ENCODE measurements around the gene SGMS1. TPM values are rescaled to one million over a fixed set of nuclear protein-coding genes. Genes with fewer than 3 reads are reported as not detected.

SGMS1 gene
- total and polyA plus RNA-seq, 2 donors (not counting 3 experiments of a cell fraction or from before 2014, with no cell fraction given): 9.7 to 23.7 TPM

DNA sequence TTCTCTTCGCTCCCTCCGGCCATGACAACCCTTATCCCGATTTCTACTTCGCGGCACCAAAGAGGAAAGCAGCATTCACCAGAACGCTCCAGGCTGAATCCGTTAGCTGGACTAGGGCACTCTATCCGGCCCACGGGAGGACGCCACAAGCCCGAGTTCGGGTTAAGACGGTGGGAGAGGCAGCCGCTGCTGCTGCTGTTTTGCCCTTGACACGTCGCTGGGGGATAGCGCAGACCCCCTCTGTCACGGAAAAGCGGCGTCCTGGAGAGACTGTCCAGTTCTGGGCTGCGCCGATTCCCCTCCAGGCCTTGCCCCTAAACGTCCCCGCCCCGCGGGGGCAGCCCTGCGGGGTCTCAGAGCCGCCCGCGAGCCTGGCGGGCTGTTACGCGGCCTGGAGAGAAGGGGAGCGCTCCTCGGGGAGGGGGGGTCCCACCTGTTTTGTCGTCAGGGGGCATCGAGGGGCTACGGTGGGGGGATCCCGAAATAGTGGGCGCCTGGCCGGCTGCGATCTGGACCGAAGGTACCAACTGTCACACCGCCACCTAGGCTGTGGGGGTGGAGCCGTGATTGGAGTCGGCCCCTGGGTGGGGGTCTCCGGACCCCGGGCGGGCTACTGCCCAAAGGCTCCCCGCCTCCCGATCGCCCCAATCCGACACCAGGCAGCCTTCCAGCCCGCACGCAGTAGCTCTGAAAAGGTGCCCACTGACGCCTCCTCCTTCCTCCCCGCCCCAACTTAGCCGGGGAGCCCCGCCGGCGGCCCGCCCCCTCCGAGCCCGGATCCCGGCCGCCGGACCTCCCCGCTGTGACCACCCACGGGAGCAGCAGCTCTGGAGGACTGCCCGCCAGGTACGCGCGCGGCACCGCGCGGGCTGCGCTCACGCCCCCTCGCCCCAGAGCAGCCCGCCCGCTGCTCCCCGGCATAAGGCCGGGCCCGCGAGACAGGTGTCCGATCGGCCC, 772 bp downstream of the SGMS1 start:
- H3K4me3 ChIP-seq (replicated peaks in 1 of 3; ENCODE audit: insufficient read depth in 1 of 3, low read depth in 1 of 3, low read length in 3 of 3): peak overlapping the region; percentile 64 to 80 (median 71)
- peak overlapping the region; percentile 58 for H2AFZ ChIP-seq (ENCODE audit: low read depth, low read length)
- TF ChIP-seq POLR2A (IDR thresholded peaks at IDR 0.05; ENCODE audit: low read depth, low read length): no peak
- TF ChIP-seq FOS (IDR thresholded peaks at IDR 0.05; ENCODE audit: borderline replicate concordance, insufficient read depth, low read length): no peak
- TF ChIP-seq, protein P1, sequence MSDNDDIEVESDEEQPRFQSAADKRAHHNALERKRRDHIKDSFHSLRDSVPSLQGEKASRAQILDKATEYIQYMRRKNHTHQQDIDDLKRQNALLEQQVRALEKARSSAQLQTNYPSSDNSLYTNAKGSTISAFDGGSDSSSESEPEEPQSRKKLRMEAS (IDR thresholded peaks at IDR 0.05; ENCODE audit: insufficient read depth, insufficient read length): no peak
- TF ChIP-seq, protein P2, sequence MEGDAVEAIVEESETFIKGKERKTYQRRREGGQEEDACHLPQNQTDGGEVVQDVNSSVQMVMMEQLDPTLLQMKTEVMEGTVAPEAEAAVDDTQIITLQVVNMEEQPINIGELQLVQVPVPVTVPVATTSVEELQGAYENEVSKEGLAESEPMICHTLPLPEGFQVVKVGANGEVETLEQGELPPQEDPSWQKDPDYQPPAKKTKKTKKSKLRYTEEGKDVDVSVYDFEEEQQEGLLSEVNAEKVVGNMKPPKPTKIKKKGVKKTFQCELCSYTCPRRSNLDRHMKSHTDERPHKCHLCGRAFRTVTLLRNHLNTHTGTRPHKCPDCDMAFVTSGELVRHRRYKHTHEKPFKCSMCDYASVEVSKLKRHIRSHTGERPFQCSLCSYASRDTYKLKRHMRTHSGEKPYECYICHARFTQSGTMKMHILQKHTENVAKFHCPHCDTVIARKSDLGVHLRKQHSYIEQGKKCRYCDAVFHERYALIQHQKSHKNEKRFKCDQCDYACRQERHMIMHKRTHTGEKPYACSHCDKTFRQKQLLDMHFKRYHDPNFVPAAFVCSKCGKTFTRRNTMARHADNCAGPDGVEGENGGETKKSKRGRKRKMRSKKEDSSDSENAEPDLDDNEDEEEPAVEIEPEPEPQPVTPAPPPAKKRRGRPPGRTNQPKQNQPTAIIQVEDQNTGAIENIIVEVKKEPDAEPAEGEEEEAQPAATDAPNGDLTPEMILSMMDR (IDR thresholded peaks at IDR 0.05; ENCODE audit: extremely low read depth in 1 of 2, insufficient read depth in 1 of 2, low read depth in 1 of 2, low read length in 2 of 2): no peak
- TF ChIP-seq MYC (IDR thresholded peaks at IDR 0.05; ENCODE audit: low read depth, low read length): no peak
- no peak for TF ChIP-seq POLR2AphosphoS5 (IDR thresholded peaks at IDR 0.05; ENCODE audit: insufficient read depth, low read depth, low read length)
- no peak for TF ChIP-seq JUN (IDR thresholded peaks at IDR 0.05; ENCODE audit: borderline replicate concordance, insufficient read depth, insufficient read length, low read depth)
- no peak for TF ChIP-seq GATA2 (IDR thresholded peaks at IDR 0.05; ENCODE audit: insufficient read depth, insufficient read length, low read depth, low read length)
- TF ChIP-seq EZH2 (IDR thresholded peaks at IDR 0.05; ENCODE audit: borderline replicate concordance, low read depth, low read length, severe bottlenecking): no peak
- dilution Hi-C loops (cut with MboI; ENCODE audit: extremely low pct_ligation_motif_present, low sequenced_read_pairs) (no loop called here), intact Hi-C loops (cut with micrococcal nuclease) (loop anchor here (1.0 to 5.0 kb wide), 3 partner anchors 19 to 1954 kb away; no protein-coding TSS in a partner anchor)
- FAIRE-seq (peak; percentile 21), DNase-seq (ENCODE audit: low read depth, low spot score) (peak; percentile 65)
- H4K20me1 ChIP-seq (replicated peaks; ENCODE audit: control insufficient read depth, extremely low read depth, insufficient read depth, low read length): no peaks in the 10 kb centered on the region
- H3K27me3 ChIP-seq (ENCODE audit: control insufficient read depth in 2 of 2, insufficient read depth in 2 of 2, low read length in 2 of 2): no peaks in the 10 kb centered on the region
- ChIA-PET POLR2A (no interaction called here), CTCF (interaction anchor here (1.2 to 7.3 kb wide), 9 partner anchors 10 to 254 kb away, joined by 5 to 106 read pairs (median 8); no protein-coding TSS in a partner anchor)
- H3K36me3 ChIP-seq (ENCODE audit: control insufficient read depth in 2 of 2, extremely low read depth in 1 of 2, insufficient read depth in 2 of 2, low read length in 2 of 2): no peaks in the 10 kb centered on the region
- no peaks in the 10 kb centered on the region for H3K79me2 ChIP-seq (ENCODE audit: control insufficient read depth, insufficient read depth, low read length)
- BruUV-seq (replicated peaks): no TSS peak
- no peaks in the 10 kb centered on the region for H3K9me1 ChIP-seq (replicated peaks; ENCODE audit: control insufficient read depth, extremely low read depth, insufficient read depth, low read length)
- peak overlapping the region; percentile 84 for H3K4me2 ChIP-seq (ENCODE audit: insufficient read depth, low read length)
- peak overlapping the region; percentile 93 for H3K9ac ChIP-seq (replicated peaks; ENCODE audit: extremely low read depth, insufficient read depth, low read length)
- H3K4me1 ChIP-seq (ENCODE audit: control insufficient read depth, extremely low read depth, insufficient read depth, low read length): peaks cover 20% of the 10 kb centered on the region
- H3K9me3 ChIP-seq (replicated peaks; ENCODE audit: control insufficient read depth, insufficient read depth, low read length): no peaks in the 10 kb centered on the region
- H3K27ac ChIP-seq (ENCODE audit: insufficient read depth, low read depth, low read length): peak overlapping the region; percentile 25

All from endothelial cell of umbilical vein (primary cell).